ENCODE data around the gene FASN. TPM values are rescaled to one million over a fixed set of nuclear protein-coding genes. Genes with fewer than 3 reads are reported as not detected.

Gene FASN
- total and polyA plus RNA-seq, 2 of the 13 experiments (the other 11 are each of a cell fraction or from before 2014, with no cell fraction given), result 51.7 to 101 TPM

GRCh38 chr17:82060614-82061013 is 37.4 kb downstream of the FASN start:
- Histone ChIP-seq H3K27me3 (ENCODE audit: control insufficient read depth in 1 of 2, insufficient read depth in 2 of 2, low read length in 2 of 2) (no peaks in the 10 kb centered on the region), H3K9me3 (ENCODE audit: low read length) (no peaks in the 10 kb centered on the region), H3K9ac (ENCODE audit: insufficient read depth, low read depth, low read length) (no peak overlapping the region), H3K4me3 (replicated peaks in 1 of 3; ENCODE audit: insufficient read depth in 1 of 3, low read depth in 2 of 3, low read length in 3 of 3) (no peak overlapping the region), H2AFZ (ENCODE audit: low read length) (no peak overlapping the region), H3K36me3 (replicated peaks in 1 of 2; ENCODE audit: control insufficient read depth in 1 of 2, insufficient read depth in 2 of 2, low read length in 2 of 2) (peaks cover 43 to 65% of the 10 kb centered on the region in 2 experiments), H3K79me2 (ENCODE audit: insufficient read depth, low read length) (peaks cover 20% of the 10 kb centered on the region), H3K27ac (ENCODE audit: extremely low read length, insufficient read depth, low read length) (no peak overlapping the region), H3K4me1 (ENCODE audit: insufficient read depth, low read length) (peaks cover 49% of the 10 kb centered on the region), H4K20me1 (ENCODE audit: insufficient read depth, low read length) (no peaks in the 10 kb centered on the region), H3K4me2 (ENCODE audit: low read depth, low read length) (no peak overlapping the region)
- BruUV-seq (replicated peaks), result no TSS peak
- intact Hi-C loops (cut with micrococcal nuclease; ENCODE audit: unreplicated experiment), result no loop called here
- CTCF ChIA-PET (ENCODE audit: low intra/inter-chr PET ratio, low total read pairs), result no interaction called here
- 82% methylated on average over 7 of the region's 14 CpGs for WGBS (ENCODE audit: low lambda C conversion rate)
- DNase-seq (ENCODE audit: low spot score) (no peak), FAIRE-seq (no peak), ATAC-seq (no peak)
- POLR2A ChIA-PET, result interaction anchor here (1.6 kb wide), 1 partner anchor 23 kb away, joined by 7 read pairs; the partner anchor contains the start of gene DCXR
- in situ Hi-C loops (cut with HindIII; ENCODE audit: extremely low pct_ligation_motif_present, low pct_unique_long_range_greater_than_20kb), result no loop called here
- TF ChIP-seq TBP (CRISPR knock-in tag; IDR thresholded peaks at IDR 0.05) (no peak), KMT2B (CRISPR knock-in tag; IDR thresholded peaks at IDR 0.05) (no peak), IKZF1 (IDR thresholded peaks at IDR 0.05) (no peak), HDAC1 (CRISPR knock-in tag; IDR thresholded peaks at IDR 0.05) (no peak), ZNF142 (CRISPR knock-in tag; IDR thresholded peaks at IDR 0.05) (no peak), ARID4A (CRISPR knock-in tag; IDR thresholded peaks at IDR 0.05; ENCODE audit: borderline replicate concordance) (no peak), POLR2A (IDR thresholded peaks at IDR 0.05; ENCODE audit: insufficient read depth in 1 of 2, low read depth in 2 of 2, low read length in 2 of 2) (0 out of 4 replicates have a peak, but pooled peaks of 1 of the 2 experiments have one; percentile 8), AGO2 (optimal IDR thresholded peaks at IDR 0.05; ENCODE audit: low read depth, low read length) (peak; percentile 63), PAF1 (CRISPR knock-in tag; IDR thresholded peaks at IDR 0.05) (no peak), ZSCAN5A (CRISPR knock-in tag; IDR thresholded peaks at IDR 0.05; ENCODE audit: borderline replicate concordance) (no peak)
- TF ChIP-seq, protein P1, sequence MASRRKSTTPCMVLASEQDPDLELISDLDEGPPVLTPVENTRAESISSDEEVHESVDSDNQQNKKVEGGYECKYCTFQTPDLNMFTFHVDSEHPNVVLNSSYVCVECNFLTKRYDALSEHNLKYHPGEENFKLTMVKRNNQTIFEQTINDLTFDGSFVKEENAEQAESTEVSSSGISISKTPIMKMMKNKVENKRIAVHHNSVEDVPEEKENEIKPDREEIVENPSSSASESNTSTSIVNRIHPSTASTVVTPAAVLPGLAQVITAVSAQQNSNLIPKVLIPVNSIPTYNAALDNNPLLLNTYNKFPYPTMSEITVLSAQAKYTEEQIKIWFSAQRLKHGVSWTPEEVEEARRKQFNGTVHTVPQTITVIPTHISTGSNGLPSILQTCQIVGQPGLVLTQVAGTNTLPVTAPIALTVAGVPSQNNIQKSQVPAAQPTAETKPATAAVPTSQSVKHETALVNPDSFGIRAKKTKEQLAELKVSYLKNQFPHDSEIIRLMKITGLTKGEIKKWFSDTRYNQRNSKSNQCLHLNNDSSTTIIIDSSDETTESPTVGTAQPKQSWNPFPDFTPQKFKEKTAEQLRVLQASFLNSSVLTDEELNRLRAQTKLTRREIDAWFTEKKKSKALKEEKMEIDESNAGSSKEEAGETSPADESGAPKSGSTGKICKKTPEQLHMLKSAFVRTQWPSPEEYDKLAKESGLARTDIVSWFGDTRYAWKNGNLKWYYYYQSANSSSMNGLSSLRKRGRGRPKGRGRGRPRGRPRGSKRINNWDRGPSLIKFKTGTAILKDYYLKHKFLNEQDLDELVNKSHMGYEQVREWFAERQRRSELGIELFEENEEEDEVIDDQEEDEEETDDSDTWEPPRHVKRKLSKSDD (CRISPR knock-in tag; IDR thresholded peaks at IDR 0.05; ENCODE audit: low read depth), result 0 out of 2 replicates have a peak, but pooled peaks have one; percentile 4

Measured in HepG2 (cell line).